H9 (cell line): ENCODE data around the gene SPEF2. TPM values are rescaled to one million over a fixed set of nuclear protein-coding genes. Genes with fewer than 3 reads are reported as not detected.

Experiments
- DNase-seq: peaks from one replicate; pipeline ENCODE4 v3.0.0-alpha.2; 2017
- H2AFZ ChIP-seq: one replicate; pipeline ENCODE4 v1.6.1; 2013; ENCODE audit warnings: mild to moderate bottlenecking, low read length, control low read depth, moderate library complexity
- H2AK5ac ChIP-seq: 2 replicates; pipeline ENCODE4 v1.6.1; 2013; ENCODE audit warnings: low read length, control low read depth, mixed read lengths; ENCODE audit not compliant: insufficient read length
- H2BK120ac ChIP-seq: one replicate; pipeline ENCODE4 v1.6.1; 2013; ENCODE audit warnings: low read depth, mild to moderate bottlenecking, low read length, control low read depth, inconsistent platforms; ENCODE audit not compliant: poor library complexity, severe bottlenecking
- H2BK12ac ChIP-seq: 2 replicates; pipeline ENCODE4 v1.6.1; 2013; ENCODE audit warnings: low read length, control low read depth, mixed read lengths, low read depth; ENCODE audit not compliant: insufficient read length
- H2BK15ac ChIP-seq: 2 replicates; pipeline ENCODE4 v1.6.1; 2013; ENCODE audit warnings: low read depth, low read length, control low read depth
- H2BK20ac ChIP-seq: one replicate; pipeline ENCODE4 v1.6.1; 2013; ENCODE audit warnings: low read depth, mild to moderate bottlenecking, low read length, control low read depth, inconsistent platforms; ENCODE audit not compliant: poor library complexity, severe bottlenecking
- H2BK5ac ChIP-seq: 2 replicates; pipeline ENCODE4 v1.6.1; 2013; ENCODE audit warnings: low read length, control low read depth, mixed read lengths; ENCODE audit not compliant: insufficient read length
- H3K14ac ChIP-seq: 2 replicates; pipeline ENCODE4 v1.6.1; 2013; ENCODE audit warnings: low read length, control low read depth; ENCODE audit not compliant: insufficient read depth
- H3K18ac ChIP-seq: 2 replicates; pipeline ENCODE4 v1.6.1; 2013; ENCODE audit warnings: low read depth, mild to moderate bottlenecking, mixed read lengths, low read length, control low read depth; ENCODE audit not compliant: insufficient read length
- H3K23ac ChIP-seq: 2 replicates; pipeline ENCODE4 v1.6.1; 2013; ENCODE audit warnings: low read length, control low read depth, mixed read lengths, low read depth; ENCODE audit not compliant: insufficient read length
- H3K23me2 ChIP-seq: 2 replicates; pipeline ENCODE4 v1.6.1; 2013; ENCODE audit warnings: low read depth, mild to moderate bottlenecking, mixed read lengths, low read length, control low read depth; ENCODE audit not compliant: insufficient read length, poor library complexity, severe bottlenecking
- H3K27ac ChIP-seq: 2 replicates; pipeline ENCODE4 v1.5.1; 2013; ENCODE audit warnings: low read length, control low read depth, mixed read lengths, low read depth; ENCODE audit not compliant: insufficient read length
- H3K27me3 ChIP-seq: 2 replicates; pipeline ENCODE4 v1.6.1; 2013; ENCODE audit warnings: low read length, control low read depth, inconsistent platforms; ENCODE audit not compliant: insufficient read depth
- H3K4ac ChIP-seq: 2 replicates; pipeline ENCODE4 v1.6.1; 2013; ENCODE audit warnings: low read depth, mild to moderate bottlenecking, control low read depth, inconsistent platforms, low read length, moderate library complexity
- H3K4me1 ChIP-seq: 2 replicates; pipeline ENCODE4 v1.6.1; 2013; ENCODE audit warnings: low read length, control low read depth, inconsistent platforms; ENCODE audit not compliant: insufficient read depth
- H3K4me2 ChIP-seq: 2 replicates; pipeline ENCODE4 v1.6.1; 2013; ENCODE audit warnings: low read length, control low read depth, mixed read lengths; ENCODE audit not compliant: insufficient read length, insufficient read depth
- H3K56ac ChIP-seq: 2 replicates; pipeline ENCODE4 v1.6.1; 2013; ENCODE audit warnings: low read depth, mild to moderate bottlenecking, mixed read lengths, low read length, control low read depth; ENCODE audit not compliant: insufficient read length
- H3K79me1 ChIP-seq: 2 replicates; pipeline ENCODE4 v1.6.1; 2013; ENCODE audit warnings: low read depth, mild to moderate bottlenecking, moderate library complexity, low read length, control low read depth, inconsistent platforms; ENCODE audit not compliant: insufficient read depth, poor library complexity, severe bottlenecking
- H3K79me2 ChIP-seq: 2 replicates; pipeline ENCODE4 v1.6.1; 2013; ENCODE audit warnings: low read length, control low read depth, inconsistent platforms; ENCODE audit not compliant: insufficient read depth
- H3K9ac ChIP-seq: 2 replicates; pipeline ENCODE4 v1.6.1; 2013; ENCODE audit warnings: low read length, control low read depth, mixed read lengths; ENCODE audit not compliant: insufficient read length; ENCODE audit errors: extremely low read depth
- H3K9me3 ChIP-seq: one replicate; pipeline ENCODE4 v1.6.1; 2013; ENCODE audit warnings: low read depth, low read length, inconsistent platforms; ENCODE audit not compliant: control insufficient read depth
- H3T11ph ChIP-seq: one replicate; pipeline ENCODE4 v1.6.1; 2013; ENCODE audit warnings: mild to moderate bottlenecking, low read length, control low read depth, inconsistent platforms
- H4K20me1 ChIP-seq: one replicate; pipeline ENCODE4 v1.6.1; 2013; ENCODE audit not compliant: control insufficient read depth, insufficient read length, insufficient read depth
- H4K5ac ChIP-seq: 2 replicates; pipeline ENCODE4 v1.6.1; 2013; ENCODE audit warnings: low read depth, mild to moderate bottlenecking, mixed read lengths, low read length, control low read depth; ENCODE audit not compliant: insufficient read length
- H4K8ac ChIP-seq: replicated peaks from 2 replicates; pipeline ENCODE4 v1.6.1; 2013; ENCODE audit warnings: low read length, control low read depth, mixed read lengths, low read depth; ENCODE audit not compliant: insufficient read length
- H4K91ac ChIP-seq: 2 replicates; pipeline ENCODE4 v1.6.1; 2013; ENCODE audit warnings: low read depth, mild to moderate bottlenecking, moderate library complexity, mixed read lengths, low read length, control low read depth; ENCODE audit not compliant: insufficient read length
- H3K27ac Mint-ChIP-seq, 3 experiments: 2 replicates in 2 of 3; 3 replicates in 1 of 3; pipeline ENCODE4 v1.8.0; 2020 to 2021; ENCODE audit warnings: mixed read lengths in 3 of 3, mild to moderate bottlenecking in 1 of 3, moderate library complexity in 1 of 3
- H3K27me3 Mint-ChIP-seq: 2 replicates; pipeline ENCODE4 v1.8.0; 2021; ENCODE audit warnings: low read depth, mild to moderate bottlenecking, moderate library complexity, mixed read lengths
- H3K36me3 Mint-ChIP-seq, 3 experiments: 2 replicates in 2 of 3; 3 replicates in 1 of 3; pipeline ENCODE4 v1.8.0; 2020 to 2021; ENCODE audit warnings: low read depth in 3 of 3, mixed read lengths in 3 of 3; ENCODE audit not compliant: insufficient read depth in 1 of 3
- H3K4me1 Mint-ChIP-seq, 2 experiments: 2 replicates each; pipeline ENCODE4 v1.8.0; 2020; ENCODE audit warnings: mixed read lengths in 2 of 2
- H3K4me3 Mint-ChIP-seq, 2 experiments: 2 replicates in 1 of 2; 3 replicates in 1 of 2; pipeline ENCODE4 v1.8.0; 2020 to 2021; ENCODE audit warnings: mild to moderate bottlenecking in 2 of 2, mixed read lengths in 2 of 2, moderate library complexity in 1 of 2
- H3K9me3 Mint-ChIP-seq, 2 experiments: 2 replicates in 1 of 2; 3 replicates in 1 of 2; pipeline ENCODE4 v1.8.0; 2020; ENCODE audit warnings: mild to moderate bottlenecking in 2 of 2, mixed read lengths in 2 of 2, moderate library complexity in 1 of 2
- CTCF ChIP-seq: fragments of 200-600 bp; sonication (generic); conservative IDR thresholded peaks from 3 replicates; pipeline ENCODE4 v1.8.0; 2021; ENCODE audit warnings: antibody characterized with exemption, mild to moderate bottlenecking
- WGBS: extraction: QIAGEN DNeasy Blood & Tissue Kit; methylation state at CpG from one replicate; pipeline ENCODE4 v1.1.7; 2013; ENCODE audit warnings: missing lambda C conversion rate, low lambda C conversion rate, mixed read lengths; ENCODE audit not compliant: insufficient read length; ENCODE audit errors: extremely low coverage; 5-methylcytosine and 5-hydroxymethylcytosine counted together
- total RNA-seq: library from RNA; stranded (reverse); gene quantifications from 2 replicates; pipeline ENCODE4 v1.2.1, GENCODE V29; 2021

The SPEF2 gene
- total RNA-seq, 1 experiment from 2014 or later: 1.0 TPM

- Mint-ChIP-seq H3K9me3 (no peaks in the 10 kb centered on the region), H3K4me3 (no peak overlapping the region), H3K27me3 (peaks cover 86% of the 10 kb centered on the region), H3K36me3 (no peaks in the 10 kb centered on the region), H3K4me1 (peaks cover 0 to 4% of the 10 kb centered on the region in 2 experiments; a peak in 1 of 4 replicates), H3K27ac (no peak overlapping the region)
- no peak overlapping the region for H2BK15ac ChIP-seq
- no peak overlapping the region for H2BK20ac ChIP-seq
- H3K79me1 ChIP-seq: no peaks in the 10 kb centered on the region
- H4K20me1 ChIP-seq: no peaks in the 10 kb centered on the region
- no peaks in the 10 kb centered on the region for H3K23me2 ChIP-seq
- TF ChIP-seq CTCF: no peak
- H2AFZ ChIP-seq: no peak overlapping the region
- no peak overlapping the region for H3K4ac ChIP-seq
- H3K14ac ChIP-seq: no peak overlapping the region
- no peak overlapping the region for H3K4me2 ChIP-seq
- H3T11ph ChIP-seq: no peak overlapping the region
- H2BK120ac ChIP-seq: no peak overlapping the region
- no peak overlapping the region for H2BK5ac ChIP-seq
- H2BK12ac ChIP-seq: no peak overlapping the region
- no peak for DNase-seq
- H3K27me3 ChIP-seq: no peaks in the 10 kb centered on the region
- no CpG with 5 or more reads among the region's 6 CpGs for WGBS
- H2AK5ac ChIP-seq: no peak overlapping the region
- no peak overlapping the region for H3K27ac ChIP-seq
- no peaks in the 10 kb centered on the region for H3K4me1 ChIP-seq
- no peak overlapping the region for H3K56ac ChIP-seq
- no peaks in the 10 kb centered on the region for H3K9me3 ChIP-seq
- no peaks in the 10 kb centered on the region for H3K79me2 ChIP-seq
- H4K8ac ChIP-seq: no peak overlapping the region
- no peak overlapping the region for H3K23ac ChIP-seq
- H3K9ac ChIP-seq: no peak overlapping the region
- no peak overlapping the region for H4K5ac ChIP-seq
- H3K18ac ChIP-seq: no peak overlapping the region
- no peak overlapping the region for H4K91ac ChIP-seq
These were observed 153.6 kb downstream of the SPEF2 start for GRCh38 chr5:35771300-35771699.
